GM21786 (cell line): ENCODE data around the gene HDDC3.

ENCODE experiments used
- ATAC-seq: cut with Tn5 transposase; IDR thresholded peaks from one replicate; pipeline ENCODE4 v1.9.1; 2021; ENCODE audit not compliant: unreplicated experiment

The HDDC3 gene

DNA sequence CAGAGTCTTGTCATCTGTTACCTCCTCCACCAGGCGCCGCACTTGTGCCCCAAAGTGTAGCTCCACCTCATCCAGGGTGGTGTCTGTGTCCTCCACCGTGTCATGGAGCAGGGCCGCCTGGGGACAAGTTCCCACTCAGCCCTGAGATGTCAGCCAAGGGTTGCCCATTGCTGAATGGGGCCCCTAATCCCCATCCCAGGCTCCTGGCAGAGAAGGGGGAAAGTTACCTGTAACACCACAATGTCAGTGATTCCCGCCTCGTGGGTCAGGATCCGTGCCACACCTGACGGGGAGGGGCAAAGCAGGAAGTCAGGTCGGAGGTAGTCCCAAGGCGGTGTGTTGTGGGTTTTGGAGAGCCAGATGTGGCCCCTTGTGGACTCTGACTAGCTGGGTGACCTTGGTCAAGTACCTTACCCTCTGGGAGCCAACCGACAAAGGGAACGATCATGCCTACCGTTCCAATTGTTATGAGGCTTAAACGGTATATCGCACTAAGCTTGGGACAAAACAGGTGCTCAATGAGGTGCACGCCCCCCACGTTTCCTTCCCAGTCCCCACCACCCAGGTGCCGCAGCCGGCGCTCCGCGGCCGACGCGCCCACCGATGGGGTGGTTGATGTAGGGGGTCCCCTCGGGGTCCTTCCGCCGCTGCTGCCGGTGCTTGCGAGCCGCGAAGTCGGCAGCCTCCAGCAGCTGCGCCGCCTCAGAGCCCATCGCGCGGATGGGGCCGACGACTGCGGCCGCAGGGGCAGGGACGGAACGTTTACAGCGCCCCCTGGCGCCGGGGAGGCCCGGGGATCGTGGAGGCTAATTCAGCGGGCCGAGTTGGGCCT, at the start of gene HDDC3:
TSS of gene HDDC3 (minus strand) at position 722 of the 832 bp plus-strand sequence. CDS start at position 713, 9 bp downstream.
- ATAC-seq = peak; percentile 58

- no peak for ATAC-seq
Measured at GRCh38 chr15:90982135-90982534, 49.8 kb upstream of the HDDC3 start.

DNA sequence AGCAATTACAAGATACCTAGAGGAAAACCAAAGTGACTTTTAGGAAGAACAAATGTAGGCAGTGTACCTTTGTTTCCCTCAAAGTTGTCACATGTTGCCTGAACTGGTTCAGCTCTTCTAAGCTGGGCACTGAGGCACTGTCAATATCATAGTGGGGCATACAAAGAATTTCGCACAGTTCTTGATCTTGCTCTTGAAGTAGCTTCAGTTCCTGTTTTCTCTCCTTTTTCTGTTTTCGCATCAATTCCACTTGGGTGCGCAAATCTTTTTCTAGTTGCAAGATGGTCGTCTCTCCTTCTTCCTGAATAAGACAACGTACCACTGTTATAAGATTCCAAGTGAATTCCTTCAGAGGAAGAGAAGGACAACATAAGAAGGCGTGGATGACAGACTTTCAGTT, 49.3 kb upstream of the HDDC3 start:
- ATAC-seq = peak; percentile 84

DNA sequence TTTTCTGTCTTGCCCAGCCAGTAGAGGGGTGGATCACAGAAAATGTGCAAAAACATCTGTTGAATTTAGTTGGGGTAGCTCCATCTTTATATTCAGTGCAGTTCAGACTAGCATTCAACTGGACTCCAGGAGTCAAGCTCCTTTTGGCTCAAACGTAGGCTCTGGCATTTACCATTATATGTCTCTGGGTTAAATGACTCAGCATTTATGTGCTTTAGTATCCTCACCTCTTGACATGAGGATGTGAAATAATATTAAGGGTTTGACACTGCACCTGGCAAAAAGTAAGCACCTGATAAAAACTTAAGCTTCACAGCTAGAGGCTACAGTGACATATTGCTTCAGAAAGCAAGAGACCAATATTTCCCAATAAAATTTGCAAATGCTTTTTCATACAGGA, 47.2 kb upstream of the HDDC3 start:
- no peak for ATAC-seq

DNA sequence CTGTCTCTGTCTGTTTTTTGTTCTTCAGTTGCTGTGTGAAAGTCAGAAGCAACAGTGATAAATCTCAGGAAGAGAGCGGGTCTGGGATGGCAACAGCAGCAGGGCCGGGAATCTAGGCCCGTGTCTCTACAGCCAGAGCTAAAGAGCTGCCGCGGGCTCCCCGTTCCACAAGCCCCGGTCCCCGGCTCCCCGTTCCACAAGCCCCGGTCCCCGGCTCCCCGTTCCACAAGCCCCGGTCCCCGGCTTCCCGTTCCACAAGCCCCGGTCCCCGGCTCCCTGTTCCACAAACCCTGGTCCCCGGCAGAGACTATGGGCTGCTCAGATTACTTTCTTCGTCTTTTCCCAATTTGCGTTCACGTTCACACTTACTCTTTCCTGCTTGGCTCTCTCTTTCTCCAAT, 41.9 kb upstream of the HDDC3 start:
- ATAC-seq = no peak

GRCh38 chr15:90972133-90972532, 39.8 kb upstream of the HDDC3 start:
- ATAC-seq = no peak

- no peak for ATAC-seq
Measured at GRCh38 chr15:90970274-90970673, 37.9 kb upstream of the HDDC3 start.

GRCh38 chr15:90968434-90968833, 36.1 kb upstream of the HDDC3 start:
- ATAC-seq = no peak

DNA sequence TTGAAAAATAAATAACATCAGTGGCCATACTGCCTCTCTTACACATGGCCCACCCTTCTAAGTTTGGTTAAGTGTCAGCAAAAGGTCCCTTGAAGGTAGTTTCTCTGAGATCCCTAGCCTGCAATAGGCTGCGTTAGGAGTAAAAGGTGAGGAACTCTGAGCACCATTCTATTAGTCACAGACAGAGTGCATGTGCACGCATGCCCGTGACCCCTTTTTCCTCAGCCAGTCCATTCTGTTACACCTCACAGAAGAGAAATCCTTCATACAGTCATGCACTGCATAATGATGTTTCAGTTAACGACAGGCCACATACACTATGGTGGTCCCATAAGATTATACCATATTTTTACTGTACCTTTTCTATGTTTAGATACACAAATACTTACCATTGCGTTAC, 34.9 kb upstream of the HDDC3 start:
- ATAC-seq = no peak

- ATAC-seq = no peak
Measured at GRCh38 chr15:90966262-90966661, 33.9 kb upstream of the HDDC3 start.

DNA sequence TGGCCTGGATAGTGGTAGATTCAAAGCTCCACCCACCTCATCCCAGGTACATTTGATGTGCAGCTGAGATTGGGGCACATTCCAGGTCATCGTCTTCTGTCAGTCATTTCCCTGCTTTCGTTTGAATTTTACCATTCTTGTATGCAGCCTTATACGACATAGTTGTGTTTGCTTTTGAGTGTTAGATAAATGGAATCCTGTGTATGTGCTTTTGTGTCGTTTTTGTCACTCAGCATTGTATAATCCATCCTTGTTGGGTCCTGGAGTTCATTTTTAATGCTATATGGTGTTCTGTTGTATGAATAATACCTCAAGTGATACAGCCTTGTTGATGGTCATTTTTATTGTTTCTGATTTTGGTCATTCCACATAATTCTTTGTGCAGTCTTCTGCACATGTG, 29.7 kb upstream of the HDDC3 start:
- no peak for ATAC-seq

GRCh38 chr15:90960298-90961091, 28.1 kb upstream of the HDDC3 start:
- ATAC-seq = no peak

- ATAC-seq = no peak
Measured at GRCh38 chr15:90959894-90960293, 27.5 kb upstream of the HDDC3 start.

- no peak for ATAC-seq
Measured at GRCh38 chr15:90959028-90959595, 26.8 kb upstream of the HDDC3 start.

- no peak for ATAC-seq
Measured at GRCh38 chr15:90957791-90958190, 25.4 kb upstream of the HDDC3 start.

DNA sequence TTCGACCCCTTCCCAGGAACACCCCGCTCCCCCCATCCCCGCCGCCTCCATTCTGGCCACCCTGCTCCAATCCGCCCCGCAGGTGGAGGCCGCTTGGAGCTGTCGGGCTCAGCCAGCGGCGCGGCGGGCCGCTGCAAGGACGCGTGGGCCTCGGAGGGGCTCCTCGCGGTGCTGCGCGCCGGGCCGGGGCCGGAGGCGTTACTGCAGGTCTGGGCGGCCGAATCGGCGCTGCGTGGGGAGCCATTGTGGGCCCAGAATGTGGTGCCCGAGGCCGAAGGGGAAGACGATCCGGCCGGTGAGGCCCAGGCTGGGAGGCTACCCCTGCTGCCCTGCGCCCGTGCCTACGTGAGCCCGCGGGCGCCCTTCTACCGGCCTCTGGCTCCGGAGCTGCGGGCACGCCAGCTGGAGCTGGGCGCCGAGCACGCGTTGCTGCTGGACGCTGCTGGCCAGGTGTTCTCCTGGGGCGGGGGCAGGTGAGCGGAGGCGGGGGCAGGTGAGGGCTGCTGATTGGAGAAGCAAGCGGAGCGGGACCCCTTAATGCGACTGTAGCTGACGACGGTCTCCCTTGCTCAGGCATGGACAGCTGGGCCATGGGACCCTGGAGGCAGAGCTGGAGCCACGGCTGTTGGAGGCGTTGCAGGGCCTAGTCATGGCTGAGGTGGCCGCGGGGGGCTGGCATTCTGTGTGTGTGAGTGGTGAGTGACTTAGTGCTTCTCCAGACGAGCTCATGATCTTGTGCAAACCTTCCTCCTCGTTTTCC, 24.9 kb upstream of the HDDC3 start:
- ATAC-seq = no peak

DNA sequence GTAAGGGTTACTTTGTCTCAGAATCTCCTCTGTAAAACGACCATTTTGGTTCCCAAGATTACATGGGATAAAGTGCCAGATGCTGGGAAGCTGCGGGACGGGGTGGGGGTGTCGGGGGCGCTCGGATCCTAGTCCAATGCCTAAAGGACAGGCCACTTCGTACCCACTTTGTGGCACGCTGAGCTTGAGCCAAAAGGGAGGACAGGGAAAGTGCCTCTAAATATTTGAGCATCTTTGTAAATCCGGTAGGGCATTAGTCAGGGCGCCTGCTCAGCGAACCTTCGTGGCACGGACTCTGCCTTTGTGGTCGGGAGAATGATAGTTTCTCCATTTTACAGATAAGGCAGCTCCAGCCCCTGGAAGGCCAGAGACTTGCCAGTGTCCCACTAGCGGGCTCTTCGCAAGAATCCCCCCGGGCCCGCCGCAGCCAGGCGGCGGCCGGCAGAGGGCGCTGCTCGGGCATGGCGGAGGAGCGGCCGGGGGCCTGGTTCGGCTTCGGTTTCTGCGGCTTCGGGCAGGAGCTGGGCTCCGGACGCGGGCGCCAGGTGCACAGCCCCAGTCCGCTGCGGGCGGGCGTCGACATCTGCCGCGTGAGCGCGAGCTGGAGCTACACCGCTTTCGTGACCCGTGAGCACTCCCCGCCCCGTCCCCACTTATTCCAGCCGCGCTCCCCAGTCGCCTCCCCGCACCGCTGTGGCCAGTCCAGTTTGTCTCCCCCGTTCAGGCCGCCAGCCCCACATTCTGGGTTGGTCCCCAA, 24.1 kb upstream of the HDDC3 start:
- ATAC-seq = no peak

- ATAC-seq = no peak
Measured at GRCh38 chr15:90955624-90956273, 23.4 kb upstream of the HDDC3 start.

DNA sequence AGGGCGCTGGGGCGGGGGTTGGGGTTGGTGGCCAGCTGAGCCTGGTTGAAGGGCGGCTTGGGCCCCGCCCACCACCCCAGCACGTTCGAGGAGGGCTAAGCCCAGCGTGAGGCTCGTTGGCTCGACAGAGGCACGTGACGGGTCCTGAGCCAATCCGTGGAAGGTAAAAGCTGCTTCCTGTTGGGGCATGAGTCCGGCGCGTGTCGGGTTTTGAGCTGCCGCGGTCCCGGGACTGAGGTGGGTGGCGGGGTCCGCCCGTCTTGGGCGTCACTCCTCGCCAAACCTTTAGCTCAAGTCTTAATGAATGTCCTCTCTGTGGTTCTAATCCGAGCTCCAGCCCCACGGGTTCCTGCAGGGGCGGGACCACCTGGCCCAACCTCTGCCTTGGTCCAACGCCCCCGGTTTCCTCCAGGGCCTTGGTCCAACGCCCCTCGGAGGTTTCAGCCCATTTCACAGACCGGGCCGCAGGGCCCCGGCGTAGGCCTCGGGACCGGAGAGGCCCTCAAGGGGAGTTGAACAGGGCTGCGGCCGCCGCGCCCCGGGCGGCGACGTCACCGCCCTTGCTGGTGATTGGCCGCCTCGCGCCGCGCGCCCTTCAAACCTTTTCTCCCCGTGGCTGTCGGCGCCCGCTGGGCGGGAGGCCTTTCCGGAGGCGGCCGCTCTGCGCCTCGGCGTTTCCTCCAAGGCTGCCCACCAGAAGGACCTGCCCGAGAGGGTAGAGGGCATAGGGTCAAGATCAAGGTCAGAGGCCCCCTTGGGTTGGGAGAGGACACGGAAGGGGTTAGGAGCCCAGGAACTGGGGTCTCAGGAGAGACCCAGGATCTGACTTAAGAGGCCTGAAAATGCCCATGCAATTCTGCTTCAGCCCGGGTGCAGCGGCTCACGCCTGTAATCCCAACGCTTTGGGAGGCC, 22.6 kb upstream of the HDDC3 start, which contains the start of gene RCCD1:
TSS of gene RCCD1 (plus strand) at position 173 of the 912 bp plus-strand sequence. CDS start 1,851 bp downstream, outside the sequence.
- ATAC-seq = peak; percentile 96
